Measurements from ENCODE around the gene ABCD4. TPM values are rescaled to one million over a fixed set of nuclear protein-coding genes. Genes with fewer than 3 reads are reported as not detected.
A peak's percentile ranks its signal among the peaks of the same experiment; 100 is the strongest.

The ABCD4 gene
- polyA plus RNA-seq, 1 donor from 2014 or later = 106 TPM

DNA sequence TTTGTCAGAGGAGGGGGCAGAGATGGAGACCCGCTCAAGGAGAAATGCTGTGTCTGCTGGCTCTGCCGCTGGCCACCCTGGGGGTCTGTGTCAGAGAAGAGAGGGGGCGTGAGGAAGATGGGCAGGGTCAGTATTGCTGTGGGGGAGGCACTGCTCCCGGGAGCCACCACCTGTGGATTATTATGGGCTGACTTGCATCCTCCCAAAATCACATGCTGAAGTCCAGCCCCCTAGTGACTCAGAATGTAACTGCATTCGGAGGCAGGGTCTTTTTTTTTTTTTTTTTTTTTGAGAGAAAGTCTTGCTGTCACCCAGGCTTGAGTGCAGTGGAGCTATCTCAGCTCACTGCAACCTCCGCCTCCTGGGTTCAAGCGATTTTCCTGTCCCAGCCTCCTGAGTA, 12.3 kb downstream of the ABCD4 start:
- Histone ChIP-seq H4K20me1 (ENCODE audit: insufficient read depth) (no peaks in the 10 kb centered on the region), H3K9me3 (ENCODE audit: low read length) (no peaks in the 10 kb centered on the region), H3K36me3 (ENCODE audit: insufficient read depth, low read length) (peaks cover 8% of the 10 kb centered on the region), H2AFZ (ENCODE audit: low read depth, low read length) (no peak overlapping the region), H3K27me3 (ENCODE audit: insufficient read depth, low read depth, low read length) (no peaks in the 10 kb centered on the region), H3K4me3 (ENCODE audit: low read length) (no peak overlapping the region), H3F3A (ENCODE audit: insufficient read depth, low read length, poor library complexity, severe bottlenecking) (no peaks in the 10 kb centered on the region), H3K9me2 (ENCODE audit: insufficient read depth, low read length) (no peaks in the 10 kb centered on the region), H3K27ac (ENCODE audit: low read length) (no peak overlapping the region), H3K79me2 (replicated peaks; ENCODE audit: insufficient read depth, low read length) (no peaks in the 10 kb centered on the region), H3K4me2 (ENCODE audit: low read length) (no peak overlapping the region), H3K9ac (ENCODE audit: low read length) (no peak overlapping the region)
- TF ChIP-seq, protein P1, sequence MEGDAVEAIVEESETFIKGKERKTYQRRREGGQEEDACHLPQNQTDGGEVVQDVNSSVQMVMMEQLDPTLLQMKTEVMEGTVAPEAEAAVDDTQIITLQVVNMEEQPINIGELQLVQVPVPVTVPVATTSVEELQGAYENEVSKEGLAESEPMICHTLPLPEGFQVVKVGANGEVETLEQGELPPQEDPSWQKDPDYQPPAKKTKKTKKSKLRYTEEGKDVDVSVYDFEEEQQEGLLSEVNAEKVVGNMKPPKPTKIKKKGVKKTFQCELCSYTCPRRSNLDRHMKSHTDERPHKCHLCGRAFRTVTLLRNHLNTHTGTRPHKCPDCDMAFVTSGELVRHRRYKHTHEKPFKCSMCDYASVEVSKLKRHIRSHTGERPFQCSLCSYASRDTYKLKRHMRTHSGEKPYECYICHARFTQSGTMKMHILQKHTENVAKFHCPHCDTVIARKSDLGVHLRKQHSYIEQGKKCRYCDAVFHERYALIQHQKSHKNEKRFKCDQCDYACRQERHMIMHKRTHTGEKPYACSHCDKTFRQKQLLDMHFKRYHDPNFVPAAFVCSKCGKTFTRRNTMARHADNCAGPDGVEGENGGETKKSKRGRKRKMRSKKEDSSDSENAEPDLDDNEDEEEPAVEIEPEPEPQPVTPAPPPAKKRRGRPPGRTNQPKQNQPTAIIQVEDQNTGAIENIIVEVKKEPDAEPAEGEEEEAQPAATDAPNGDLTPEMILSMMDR (IDR thresholded peaks at IDR 0.05; ENCODE audit: poor library complexity, severe bottlenecking) = peak; percentile 34
- TF ChIP-seq EZH2 (IDR thresholded peaks at IDR 0.05; ENCODE audit: borderline replicate concordance, insufficient read depth, low read length, poor library complexity, severe bottlenecking) = no peak

DNA sequence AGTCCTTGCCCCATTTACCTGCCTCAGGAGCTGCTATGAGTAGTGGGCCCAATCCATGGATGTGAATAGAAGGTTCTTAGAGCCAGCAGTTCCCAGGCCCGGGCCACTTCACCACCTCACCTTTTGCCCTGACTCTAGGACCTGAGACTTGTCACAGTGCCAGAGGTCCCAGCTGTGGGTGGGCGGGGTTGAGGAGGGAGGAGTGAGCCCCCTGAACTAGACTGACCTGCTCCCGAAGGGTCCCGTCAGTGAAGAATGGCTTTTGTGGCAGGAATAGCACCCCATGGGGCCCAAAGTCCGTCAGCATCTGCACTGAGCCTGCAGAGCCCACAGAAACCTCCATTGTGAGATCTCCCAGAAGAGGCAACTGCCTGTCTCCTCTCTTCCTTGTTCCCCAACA, 12.9 kb downstream of the ABCD4 start:
- Histone ChIP-seq H3K36me3 (ENCODE audit: insufficient read depth, low read length) (peaks cover 8% of the 10 kb centered on the region), H3K27me3 (ENCODE audit: insufficient read depth, low read depth, low read length) (no peaks in the 10 kb centered on the region), H3F3A (ENCODE audit: insufficient read depth, low read length, poor library complexity, severe bottlenecking) (no peaks in the 10 kb centered on the region), H3K9me2 (ENCODE audit: insufficient read depth, low read length) (no peaks in the 10 kb centered on the region), H3K4me3 (ENCODE audit: low read length) (no peak overlapping the region), H4K20me1 (ENCODE audit: insufficient read depth) (no peaks in the 10 kb centered on the region), H3K9me3 (ENCODE audit: low read length) (no peaks in the 10 kb centered on the region), H3K79me2 (replicated peaks; ENCODE audit: insufficient read depth, low read length) (no peaks in the 10 kb centered on the region), H3K9ac (ENCODE audit: low read length) (no peak overlapping the region), H2AFZ (ENCODE audit: low read depth, low read length) (no peak overlapping the region), H3K4me2 (ENCODE audit: low read length) (no peak overlapping the region), H3K27ac (ENCODE audit: low read length) (no peak overlapping the region)
- TF ChIP-seq, protein P2, sequence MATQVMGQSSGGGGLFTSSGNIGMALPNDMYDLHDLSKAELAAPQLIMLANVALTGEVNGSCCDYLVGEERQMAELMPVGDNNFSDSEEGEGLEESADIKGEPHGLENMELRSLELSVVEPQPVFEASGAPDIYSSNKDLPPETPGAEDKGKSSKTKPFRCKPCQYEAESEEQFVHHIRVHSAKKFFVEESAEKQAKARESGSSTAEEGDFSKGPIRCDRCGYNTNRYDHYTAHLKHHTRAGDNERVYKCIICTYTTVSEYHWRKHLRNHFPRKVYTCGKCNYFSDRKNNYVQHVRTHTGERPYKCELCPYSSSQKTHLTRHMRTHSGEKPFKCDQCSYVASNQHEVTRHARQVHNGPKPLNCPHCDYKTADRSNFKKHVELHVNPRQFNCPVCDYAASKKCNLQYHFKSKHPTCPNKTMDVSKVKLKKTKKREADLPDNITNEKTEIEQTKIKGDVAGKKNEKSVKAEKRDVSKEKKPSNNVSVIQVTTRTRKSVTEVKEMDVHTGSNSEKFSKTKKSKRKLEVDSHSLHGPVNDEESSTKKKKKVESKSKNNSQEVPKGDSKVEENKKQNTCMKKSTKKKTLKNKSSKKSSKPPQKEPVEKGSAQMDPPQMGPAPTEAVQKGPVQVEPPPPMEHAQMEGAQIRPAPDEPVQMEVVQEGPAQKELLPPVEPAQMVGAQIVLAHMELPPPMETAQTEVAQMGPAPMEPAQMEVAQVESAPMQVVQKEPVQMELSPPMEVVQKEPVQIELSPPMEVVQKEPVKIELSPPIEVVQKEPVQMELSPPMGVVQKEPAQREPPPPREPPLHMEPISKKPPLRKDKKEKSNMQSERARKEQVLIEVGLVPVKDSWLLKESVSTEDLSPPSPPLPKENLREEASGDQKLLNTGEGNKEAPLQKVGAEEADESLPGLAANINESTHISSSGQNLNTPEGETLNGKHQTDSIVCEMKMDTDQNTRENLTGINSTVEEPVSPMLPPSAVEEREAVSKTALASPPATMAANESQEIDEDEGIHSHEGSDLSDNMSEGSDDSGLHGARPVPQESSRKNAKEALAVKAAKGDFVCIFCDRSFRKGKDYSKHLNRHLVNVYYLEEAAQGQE (IDR thresholded peaks at IDR 0.05; ENCODE audit: borderline replicate concordance) = no peak
- TF ChIP-seq EP300 (conservative IDR thresholded peaks at IDR 0.05; ENCODE audit: poor library complexity, severe bottlenecking) = no peak
- TF ChIP-seq, protein P1 (IDR thresholded peaks at IDR 0.05; ENCODE audit: poor library complexity, severe bottlenecking) = no peak
- no peak for TF ChIP-seq MXI1 (conservative IDR thresholded peaks at IDR 0.05; ENCODE audit: poor library complexity, severe bottlenecking)
- TF ChIP-seq TAF1 (IDR thresholded peaks at IDR 0.05; ENCODE audit: low read depth) = no peak
- no peak for TF ChIP-seq EZH2 (IDR thresholded peaks at IDR 0.05; ENCODE audit: borderline replicate concordance, insufficient read depth, low read length, poor library complexity, severe bottlenecking)
- no peak for TF ChIP-seq RAD21 (conservative IDR thresholded peaks at IDR 0.05)
- TF ChIP-seq SMC3 (conservative IDR thresholded peaks at IDR 0.05; ENCODE audit: poor library complexity) = no peak
- TF ChIP-seq POLR2AphosphoS5 (IDR thresholded peaks at IDR 0.05) = no peak

Data from neural cell (in vitro differentiated cells).